Measurements from ENCODE around the gene ZNF609. TPM values are rescaled to one million over a fixed set of nuclear protein-coding genes. Genes with fewer than 3 reads are reported as not detected.

ZNF609 gene
- total RNA-seq, 3 donors from 2014 or later (not counting 1 experiment from before 2014, with no cell fraction given), result 40.3 to 59.7 (median 55.3) TPM

DNA sequence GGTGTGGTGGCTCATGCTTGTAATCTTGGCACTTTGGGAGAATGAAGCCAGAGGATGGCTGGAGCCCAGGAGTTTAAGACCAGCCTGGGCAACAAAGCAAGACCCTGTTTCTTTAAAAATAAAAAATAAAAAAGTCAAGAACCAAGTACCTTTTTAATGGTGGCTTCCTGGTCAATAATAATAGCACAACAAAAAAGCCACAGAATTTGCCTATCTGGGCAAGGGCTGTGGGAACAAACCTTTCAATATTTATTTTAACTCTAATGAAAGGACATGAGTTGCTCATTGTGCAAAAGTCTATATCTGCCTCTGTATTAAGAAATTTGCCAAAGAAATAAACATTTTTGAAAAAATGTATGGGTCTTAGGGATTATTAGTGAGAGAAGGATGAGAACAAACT lies 2.1 kb downstream of the ZNF609 start:
- ATAC-seq, result no peak
- H3K27me3 ChIP-seq (ENCODE audit: control insufficient read depth, insufficient read depth, low read length), result no peaks in the 10 kb centered on the region
- H3K27ac Mint-ChIP-seq, result peak overlapping the region; percentile 72 to 77
- intact Hi-C loops (cut with micrococcal nuclease), result loop anchor here (5.0 to 10.0 kb wide), 3 partner anchors 78 to 190 kb away; partner anchors contain the start of genes PCLAF and TRIP4
- no peak for DNase-seq
- no peaks in the 10 kb centered on the region for H3K36me3 ChIP-seq (ENCODE audit: control insufficient read depth, insufficient read depth, low read length)
- TF ChIP-seq, protein P1, sequence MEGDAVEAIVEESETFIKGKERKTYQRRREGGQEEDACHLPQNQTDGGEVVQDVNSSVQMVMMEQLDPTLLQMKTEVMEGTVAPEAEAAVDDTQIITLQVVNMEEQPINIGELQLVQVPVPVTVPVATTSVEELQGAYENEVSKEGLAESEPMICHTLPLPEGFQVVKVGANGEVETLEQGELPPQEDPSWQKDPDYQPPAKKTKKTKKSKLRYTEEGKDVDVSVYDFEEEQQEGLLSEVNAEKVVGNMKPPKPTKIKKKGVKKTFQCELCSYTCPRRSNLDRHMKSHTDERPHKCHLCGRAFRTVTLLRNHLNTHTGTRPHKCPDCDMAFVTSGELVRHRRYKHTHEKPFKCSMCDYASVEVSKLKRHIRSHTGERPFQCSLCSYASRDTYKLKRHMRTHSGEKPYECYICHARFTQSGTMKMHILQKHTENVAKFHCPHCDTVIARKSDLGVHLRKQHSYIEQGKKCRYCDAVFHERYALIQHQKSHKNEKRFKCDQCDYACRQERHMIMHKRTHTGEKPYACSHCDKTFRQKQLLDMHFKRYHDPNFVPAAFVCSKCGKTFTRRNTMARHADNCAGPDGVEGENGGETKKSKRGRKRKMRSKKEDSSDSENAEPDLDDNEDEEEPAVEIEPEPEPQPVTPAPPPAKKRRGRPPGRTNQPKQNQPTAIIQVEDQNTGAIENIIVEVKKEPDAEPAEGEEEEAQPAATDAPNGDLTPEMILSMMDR (IDR thresholded peaks at IDR 0.05), result no peak
- peaks cover 27% of the 10 kb centered on the region for H3K4me1 ChIP-seq (ENCODE audit: control insufficient read depth, insufficient read depth, low read length)
- H3K27me3 Mint-ChIP-seq (ENCODE audit: low read depth in 2 of 2), result no peaks in the 10 kb centered on the region
- no peaks in the 10 kb centered on the region for H3K36me3 Mint-ChIP-seq
- no peaks in the 10 kb centered on the region for H3K9me3 ChIP-seq (ENCODE audit: control insufficient read depth, insufficient read depth, low read length)
- no peaks in the 10 kb centered on the region for H3K9me3 Mint-ChIP-seq
- no peak overlapping the region for H3K4me3 ChIP-seq (ENCODE audit: low read length)
- H3K27ac ChIP-seq (ENCODE audit: low read length), result no peak overlapping the region
- H3K4me3 Mint-ChIP-seq, result peak overlapping the region; percentile 88
- peaks cover 57 to 63% of the 10 kb centered on the region in 2 donors for H3K4me1 Mint-ChIP-seq

DNA sequence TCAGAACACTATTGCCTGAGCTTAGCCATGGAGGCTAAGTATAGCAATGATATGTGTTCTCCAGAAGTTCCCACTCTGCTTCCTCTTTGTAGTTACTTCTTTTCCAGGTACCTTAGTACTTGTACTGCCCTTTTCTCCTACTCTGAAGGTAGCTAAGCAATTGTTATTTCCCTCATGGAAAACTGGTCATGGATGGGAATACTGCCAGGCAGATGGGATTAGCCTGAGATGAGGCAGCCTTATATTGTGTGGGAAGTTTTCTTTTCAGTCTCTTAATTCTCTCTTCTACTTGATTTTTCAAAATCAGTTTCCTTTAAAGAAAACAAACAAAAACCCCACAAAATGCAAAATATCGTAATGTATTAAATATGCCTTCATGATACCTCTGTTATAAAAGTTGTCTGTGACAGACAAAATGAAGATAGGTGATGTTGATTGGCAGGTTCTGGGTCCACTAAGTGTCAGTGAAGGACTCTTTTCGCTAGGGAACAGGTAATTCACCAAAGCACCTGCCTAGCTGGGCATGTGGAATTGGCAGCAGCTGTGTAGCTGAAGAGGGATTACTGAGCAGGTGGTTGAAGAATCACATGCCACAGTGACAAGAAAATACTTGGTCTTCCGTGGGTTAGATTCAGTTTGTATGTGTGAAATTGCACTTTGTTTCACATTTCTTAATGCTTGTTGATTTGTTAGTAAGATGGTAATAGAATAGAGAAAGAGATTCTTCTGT lies 4.1 kb downstream of the ZNF609 start:
- Histone ChIP-seq H3K27me3 (ENCODE audit: control insufficient read depth, insufficient read depth, low read length) (no peaks in the 10 kb centered on the region), H3K4me3 (ENCODE audit: low read length) (no peak overlapping the region), H3K4me1 (ENCODE audit: control insufficient read depth, insufficient read depth, low read length) (peaks cover 27% of the 10 kb centered on the region), H3K9me3 (ENCODE audit: control insufficient read depth, insufficient read depth, low read length) (no peaks in the 10 kb centered on the region), H3K27ac (ENCODE audit: low read length) (no peak overlapping the region), H3K36me3 (ENCODE audit: control insufficient read depth, insufficient read depth, low read length) (no peaks in the 10 kb centered on the region)
- peaks cover 55 to 70% of the 10 kb centered on the region in 2 donors for H3K4me1 Mint-ChIP-seq
- 45% methylated on average over 2 of the region's 3 CpGs for WGBS (ENCODE audit: insufficient coverage)
- TF ChIP-seq, protein P1 (IDR thresholded peaks at IDR 0.05), result no peak
- DNase-seq (no peak), ATAC-seq (peak in 2 of 3 donors; percentile 33 to 62)
- H3K27ac Mint-ChIP-seq, result peak overlapping the region; percentile 76 to 77
- no peaks in the 10 kb centered on the region for H3K36me3 Mint-ChIP-seq
- H3K9me3 Mint-ChIP-seq, result no peaks in the 10 kb centered on the region
- no peaks in the 10 kb centered on the region for H3K27me3 Mint-ChIP-seq (ENCODE audit: low read depth in 2 of 2)
- intact Hi-C loops (cut with micrococcal nuclease), result loop anchor here (5.0 to 10.0 kb wide), 3 partner anchors 80 to 188 kb away; partner anchors contain the start of genes PCLAF and TRIP4
- H3K4me3 Mint-ChIP-seq, result peak overlapping the region; percentile 10

DNA sequence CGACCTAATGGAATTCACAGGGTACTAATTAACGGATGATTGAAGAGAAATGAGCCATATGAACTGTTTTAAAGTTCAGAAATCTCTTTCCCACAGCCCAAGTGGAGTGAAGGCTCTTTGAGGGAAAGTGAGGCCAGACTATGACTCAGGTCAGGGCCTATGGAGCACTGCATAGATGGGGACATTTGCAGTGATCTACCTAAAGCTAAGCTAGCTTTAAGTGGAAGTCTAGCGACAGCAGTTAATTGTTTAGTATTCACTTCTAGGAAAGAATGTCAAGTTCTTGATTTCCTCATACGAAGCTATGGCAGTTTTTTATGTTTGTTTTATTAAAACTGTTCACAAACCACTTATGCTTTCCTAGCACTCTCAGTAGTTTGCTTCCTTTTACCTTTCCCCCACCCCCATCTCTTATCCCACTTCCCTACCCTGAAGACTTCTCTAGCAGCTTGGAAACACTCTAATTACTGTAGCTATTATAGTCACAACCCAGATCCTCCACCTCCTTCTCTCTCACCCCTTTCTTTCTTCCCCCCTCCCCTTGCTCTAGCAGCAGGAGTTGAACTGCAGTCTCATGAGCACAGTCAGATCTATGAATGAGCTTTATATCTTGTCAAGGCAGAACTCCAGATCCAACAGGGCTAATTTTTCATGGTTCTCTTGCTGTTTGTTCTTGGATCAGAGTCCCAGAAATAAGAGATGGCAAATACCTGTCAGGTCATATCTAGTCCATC lies 6.2 kb downstream of the ZNF609 start:
- intact Hi-C loops (cut with micrococcal nuclease), result loop anchor here (10.0 kb wide), 1 partner anchor 82 kb away; the partner anchor contains the start of genes PCLAF and TRIP4
- no peak overlapping the region for H3K27ac ChIP-seq (ENCODE audit: low read length)
- H3K4me3 ChIP-seq (ENCODE audit: low read length), result no peak overlapping the region
- 60% methylated on average over 1 of the region's 4 CpGs for WGBS (ENCODE audit: insufficient coverage)
- ATAC-seq (no peak), DNase-seq (no peak)
- H3K27ac Mint-ChIP-seq, result peak overlapping the region; percentile 12 to 48
- H3K4me3 Mint-ChIP-seq, result no peak overlapping the region
- H3K27me3 Mint-ChIP-seq (ENCODE audit: low read depth in 2 of 2), result no peaks in the 10 kb centered on the region
- no peaks in the 10 kb centered on the region for H3K36me3 Mint-ChIP-seq
- peaks cover 2% of the 10 kb centered on the region for H3K36me3 ChIP-seq (ENCODE audit: control insufficient read depth, insufficient read depth, low read length)
- H3K4me1 ChIP-seq (ENCODE audit: control insufficient read depth, insufficient read depth, low read length), result peaks cover 19% of the 10 kb centered on the region
- H3K9me3 ChIP-seq (ENCODE audit: control insufficient read depth, insufficient read depth, low read length), result no peaks in the 10 kb centered on the region
- H3K9me3 Mint-ChIP-seq, result no peaks in the 10 kb centered on the region
- H3K4me1 Mint-ChIP-seq, result peaks cover 41 to 55% of the 10 kb centered on the region in 2 donors
- TF ChIP-seq, protein P1 (IDR thresholded peaks at IDR 0.05), result no peak
- H3K27me3 ChIP-seq (ENCODE audit: control insufficient read depth, insufficient read depth, low read length), result no peaks in the 10 kb centered on the region
